ENCODE data around the gene PRPF4.

DNA sequence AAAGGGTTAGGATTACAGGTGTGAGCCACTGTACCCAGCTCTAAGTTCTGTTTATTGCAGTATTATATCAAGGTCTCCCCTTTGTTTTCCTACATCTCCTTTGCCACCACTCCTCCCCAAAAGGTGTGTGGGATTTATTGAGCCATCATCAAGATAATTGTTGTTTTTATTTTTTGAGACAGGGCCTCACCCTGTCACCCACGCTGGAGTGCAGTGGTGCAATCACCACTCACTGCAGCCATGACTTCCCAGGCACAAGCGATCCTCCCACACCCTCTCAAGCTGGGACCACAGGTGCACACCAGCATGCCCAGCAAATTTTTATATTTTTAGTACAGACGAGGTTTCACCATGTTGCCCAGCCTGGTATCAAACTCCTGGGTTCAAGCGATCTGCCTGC lies 29.6 kb upstream of the PRPF4 start:
- TF ChIP-seq, protein P1, sequence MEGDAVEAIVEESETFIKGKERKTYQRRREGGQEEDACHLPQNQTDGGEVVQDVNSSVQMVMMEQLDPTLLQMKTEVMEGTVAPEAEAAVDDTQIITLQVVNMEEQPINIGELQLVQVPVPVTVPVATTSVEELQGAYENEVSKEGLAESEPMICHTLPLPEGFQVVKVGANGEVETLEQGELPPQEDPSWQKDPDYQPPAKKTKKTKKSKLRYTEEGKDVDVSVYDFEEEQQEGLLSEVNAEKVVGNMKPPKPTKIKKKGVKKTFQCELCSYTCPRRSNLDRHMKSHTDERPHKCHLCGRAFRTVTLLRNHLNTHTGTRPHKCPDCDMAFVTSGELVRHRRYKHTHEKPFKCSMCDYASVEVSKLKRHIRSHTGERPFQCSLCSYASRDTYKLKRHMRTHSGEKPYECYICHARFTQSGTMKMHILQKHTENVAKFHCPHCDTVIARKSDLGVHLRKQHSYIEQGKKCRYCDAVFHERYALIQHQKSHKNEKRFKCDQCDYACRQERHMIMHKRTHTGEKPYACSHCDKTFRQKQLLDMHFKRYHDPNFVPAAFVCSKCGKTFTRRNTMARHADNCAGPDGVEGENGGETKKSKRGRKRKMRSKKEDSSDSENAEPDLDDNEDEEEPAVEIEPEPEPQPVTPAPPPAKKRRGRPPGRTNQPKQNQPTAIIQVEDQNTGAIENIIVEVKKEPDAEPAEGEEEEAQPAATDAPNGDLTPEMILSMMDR (IDR thresholded peaks at IDR 0.05): no peak
- no peak for TF ChIP-seq EP300 (IDR thresholded peaks at IDR 0.05)
- TF ChIP-seq POLR2A (IDR thresholded peaks at IDR 0.05): no peak

Measured in gastroesophageal sphincter (tissue), 3 donors.